OCI-LY7 (cell line): ENCODE results near the gene SH2D3A.
"Not testable (repeated sequence)": the region's sequence is repeated elsewhere in the genome, so short reads cannot be mapped to it uniquely, and the experiment has no call there.

Experiments
- EZH2phosphoT487 ChIP-seq: fragments of 200-600 bp; sonication (generic); IDR thresholded peaks from 2 replicates; pipeline ENCODE4 v1.6.1; 2018; ENCODE audit warnings: low read depth, borderline replicate concordance, mild to moderate bottlenecking, mixed run types, antibody characterized with exemption, low read length, moderate library complexity, mixed read lengths
- TF ChIP-seq, protein P1 (sequence below): fragments of 200-600 bp; sonication (generic); conservative IDR thresholded peaks from 2 replicates; pipeline ENCODE4 v1.5.1; 2014; ENCODE audit warnings: mild to moderate bottlenecking, antibody characterized with exemption, low read length, moderate library complexity, mixed read lengths

- TF ChIP-seq, protein P1, sequence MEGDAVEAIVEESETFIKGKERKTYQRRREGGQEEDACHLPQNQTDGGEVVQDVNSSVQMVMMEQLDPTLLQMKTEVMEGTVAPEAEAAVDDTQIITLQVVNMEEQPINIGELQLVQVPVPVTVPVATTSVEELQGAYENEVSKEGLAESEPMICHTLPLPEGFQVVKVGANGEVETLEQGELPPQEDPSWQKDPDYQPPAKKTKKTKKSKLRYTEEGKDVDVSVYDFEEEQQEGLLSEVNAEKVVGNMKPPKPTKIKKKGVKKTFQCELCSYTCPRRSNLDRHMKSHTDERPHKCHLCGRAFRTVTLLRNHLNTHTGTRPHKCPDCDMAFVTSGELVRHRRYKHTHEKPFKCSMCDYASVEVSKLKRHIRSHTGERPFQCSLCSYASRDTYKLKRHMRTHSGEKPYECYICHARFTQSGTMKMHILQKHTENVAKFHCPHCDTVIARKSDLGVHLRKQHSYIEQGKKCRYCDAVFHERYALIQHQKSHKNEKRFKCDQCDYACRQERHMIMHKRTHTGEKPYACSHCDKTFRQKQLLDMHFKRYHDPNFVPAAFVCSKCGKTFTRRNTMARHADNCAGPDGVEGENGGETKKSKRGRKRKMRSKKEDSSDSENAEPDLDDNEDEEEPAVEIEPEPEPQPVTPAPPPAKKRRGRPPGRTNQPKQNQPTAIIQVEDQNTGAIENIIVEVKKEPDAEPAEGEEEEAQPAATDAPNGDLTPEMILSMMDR, result not testable (repeated sequence)
- TF ChIP-seq EZH2phosphoT487, result not testable (repeated sequence)
Measured at GRCh38 chr19:6771648-6772027, 4.4 kb upstream of the SH2D3A start.
